Caco-2 (cell line): ENCODE measurements around the gene C10orf90. TPM values are rescaled to one million over a fixed set of nuclear protein-coding genes. Genes with fewer than 3 reads are reported as not detected.
A peak's percentile ranks its signal among the peaks of the same experiment; 100 is the strongest.

ENCODE experiments used
- BruUV-seq: library from RNA; stranded (reverse); fragments of 400-500 nt; replicated peaks from 2 replicates; lab custom pipeline; 2021; lab: Mats Ljungman, UMichigan
- CTCF ChIA-PET: fragments of 300-600 bp; sonication (Branson Sonifier 250); formaldehyde crosslinking; loops from one replicate; lab custom pipeline; 2022; ENCODE audit warnings: antibody characterized with exemption; lab: Charles Lee
- POLR2A ChIA-PET: fragments of 300-600 bp; sonication (Branson Sonifier 250); formaldehyde crosslinking; loops from one replicate; lab custom pipeline; 2022; ENCODE audit warnings: antibody characterized with exemption; lab: Charles Lee
- DNase-seq, 2 experiments: peaks; one replicate each; pipeline versions ENCODE4 v3.0.0 to v3.0.0-alpha.2; 2020 to 2022
- H3K27me3 ChIP-seq: replicated peaks from 2 replicates; pipeline ENCODE4 v1.6.0; 2011; ENCODE audit warnings: low read length; ENCODE audit not compliant: control insufficient read depth, insufficient read depth
- H3K36me3 ChIP-seq: 2 replicates; pipeline ENCODE4 v1.5.1; 2011; ENCODE audit warnings: low read length; ENCODE audit not compliant: control insufficient read depth, insufficient read depth
- H3K4me1 ChIP-seq: fragments of 250-450 bp; sonication (Bioruptor Pico); 2 replicates; pipeline ENCODE4 v1.5.1; 2020; ENCODE audit warnings: mild to moderate bottlenecking
- H3K4me3 ChIP-seq: 2 replicates; pipeline ENCODE4 v1.5.1; 2011; ENCODE audit warnings: low read depth, mild to moderate bottlenecking, control low read depth, low read length
- H3K9me3 ChIP-seq: fragments of 250-450 bp; sonication (Bioruptor Pico); 2 replicates; pipeline ENCODE4 v1.5.1; 2020; ENCODE audit warnings: mild to moderate bottlenecking, moderate library complexity
- H3K27ac Mint-ChIP-seq: one replicate; pipeline ENCODE4 v1.8.0; 2022; ENCODE audit warnings: mixed read lengths; ENCODE audit not compliant: unreplicated experiment
- H3K27me3 Mint-ChIP-seq: one replicate; pipeline ENCODE4 v1.8.0; 2022; ENCODE audit warnings: mixed read lengths; ENCODE audit not compliant: insufficient read depth, unreplicated experiment
- H3K36me3 Mint-ChIP-seq: one replicate; pipeline ENCODE4 v1.8.0; 2022; ENCODE audit warnings: mild to moderate bottlenecking, mixed read lengths; ENCODE audit not compliant: insufficient read depth, unreplicated experiment
- H3K4me1 Mint-ChIP-seq: one replicate; pipeline ENCODE4 v1.8.0; 2022; ENCODE audit warnings: low read depth, mixed read lengths; ENCODE audit not compliant: unreplicated experiment
- H3K4me3 Mint-ChIP-seq: one replicate; pipeline ENCODE4 v1.8.0; 2022; ENCODE audit warnings: mild to moderate bottlenecking, moderate library complexity, mixed read lengths; ENCODE audit not compliant: unreplicated experiment
- H3K9me3 Mint-ChIP-seq: one replicate; pipeline ENCODE4 v1.8.0; 2022; ENCODE audit warnings: mixed read lengths; ENCODE audit not compliant: unreplicated experiment
- CTCF ChIP-seq, 2 experiments: fragments of 200-600 bp in 1 of 2; IDR thresholded peaks; 1 replicate in 1 of 2; 2 replicates in 1 of 2; pipeline versions ENCODE4 v1.5.1 to v1.8.0; 2011 to 2022; ENCODE audit warnings: antibody characterized with exemption in 1 of 2, control low read depth in 1 of 2, inconsistent platforms in 1 of 2, low read depth in 1 of 2, low read length in 1 of 2, mild to moderate bottlenecking in 1 of 2, moderate library complexity in 1 of 2; ENCODE audit not compliant: insufficient read depth in 1 of 2, severe bottlenecking in 1 of 2, unreplicated experiment in 1 of 2
- intact Hi-C: fragments of 100-400 bp; cut with micrococcal nuclease; formaldehyde crosslinking; loops from one replicate; pipeline ENCODE4 v1.10.0; 2022; ENCODE audit not compliant: unreplicated experiment
- total RNA-seq: library from RNA; stranded (reverse); gene quantifications from 2 replicates; pipeline ENCODE4 v1.2.3, GENCODE V29; 2022

C10orf90 gene
- total RNA-seq, 1 experiment from 2014 or later, result not detected

- H3K9me3 Mint-ChIP-seq, result no peaks in the 10 kb centered on the region
- no peaks in the 10 kb centered on the region for H3K27me3 ChIP-seq
- no peak for TF ChIP-seq CTCF (IDR thresholded peaks at IDR 0.05; ENCODE audit: insufficient read depth in 1 of 2, low read depth in 1 of 2, low read length in 1 of 2, severe bottlenecking in 1 of 2, unreplicated experiment in 1 of 2)
- H3K4me1 Mint-ChIP-seq, result no peaks in the 10 kb centered on the region
- ChIA-PET POLR2A (no interaction called here), CTCF (no interaction called here)
- H3K27ac Mint-ChIP-seq, result no peak overlapping the region
- no peak overlapping the region for H3K4me3 ChIP-seq
- BruUV-seq, result no TSS peak
- H3K9me3 ChIP-seq, result no peaks in the 10 kb centered on the region
- DNase-seq, result no peak
- no peak overlapping the region for H3K4me3 Mint-ChIP-seq
- H3K27me3 Mint-ChIP-seq, result peaks cover 12% of the 10 kb centered on the region
- no peaks in the 10 kb centered on the region for H3K4me1 ChIP-seq
- no peaks in the 10 kb centered on the region for H3K36me3 Mint-ChIP-seq
- H3K36me3 ChIP-seq, result no peaks in the 10 kb centered on the region
- intact Hi-C loops, result no loop called here
Observed at GRCh38 chr10:126628746-126629145, 41.7 kb downstream of the C10orf90 start.

- Mint-ChIP-seq H3K4me3 (peak overlapping the region; percentile 22), H3K4me1 (no peaks in the 10 kb centered on the region), H3K27ac (no peak overlapping the region), H3K36me3 (no peaks in the 10 kb centered on the region), H3K27me3 (peaks cover 18% of the 10 kb centered on the region), H3K9me3 (no peaks in the 10 kb centered on the region)
- ChIA-PET POLR2A (no interaction called here), CTCF (no interaction called here)
- TF ChIP-seq CTCF (IDR thresholded peaks at IDR 0.05; ENCODE audit: insufficient read depth in 1 of 2, low read depth in 1 of 2, low read length in 1 of 2, severe bottlenecking in 1 of 2, unreplicated experiment in 1 of 2), result no peak
- DNase-seq, result no peak
- no TSS peak for BruUV-seq
- Histone ChIP-seq H3K36me3 (no peaks in the 10 kb centered on the region), H3K9me3 (no peaks in the 10 kb centered on the region), H3K27me3 (no peaks in the 10 kb centered on the region), H3K4me1 (no peaks in the 10 kb centered on the region), H3K4me3 (no peak overlapping the region)
- intact Hi-C loops, result no loop called here
Observed at GRCh38 chr10:126621846-126622245, 48.6 kb downstream of the C10orf90 start.

GRCh38 chr10:126618466-126618865 lies 52.0 kb downstream of the C10orf90 start:
- DNase-seq, result no peak
- ChIA-PET POLR2A (no interaction called here), CTCF (no interaction called here)
- TF ChIP-seq CTCF (IDR thresholded peaks at IDR 0.05; ENCODE audit: insufficient read depth in 1 of 2, low read depth in 1 of 2, low read length in 1 of 2, severe bottlenecking in 1 of 2, unreplicated experiment in 1 of 2), result no peak
- BruUV-seq, result no TSS peak
- H3K27me3 Mint-ChIP-seq, result peaks cover 25% of the 10 kb centered on the region
- Histone ChIP-seq H3K4me3 (no peak overlapping the region), H3K36me3 (no peaks in the 10 kb centered on the region), H3K27me3 (no peaks in the 10 kb centered on the region; the same call in 1 of the 2 replicates), H3K4me1 (no peaks in the 10 kb centered on the region), H3K9me3 (no peaks in the 10 kb centered on the region)
- H3K9me3 Mint-ChIP-seq, result no peaks in the 10 kb centered on the region
- no peaks in the 10 kb centered on the region for H3K4me1 Mint-ChIP-seq
- H3K36me3 Mint-ChIP-seq, result no peaks in the 10 kb centered on the region
- H3K27ac Mint-ChIP-seq, result no peak overlapping the region
- H3K4me3 Mint-ChIP-seq, result no peak overlapping the region
- intact Hi-C loops, result no loop called here
